ENCODE results near the gene ST7.

GRCh38 chr7:117117172-117117571 is 163.9 kb downstream of the ST7 start:
- TF ChIP-seq CTCF (IDR thresholded peaks at IDR 0.05; ENCODE audit: control extremely low read depth in 1 of 3, insufficient read depth in 1 of 3, low read depth in 1 of 3, low read length in 3 of 3) (no peak), GABPA (IDR thresholded peaks at IDR 0.05; ENCODE audit: borderline replicate concordance, insufficient read depth, low read length) (no peak), MAX (IDR thresholded peaks at IDR 0.05) (no peak), CHD2 (IDR thresholded peaks at IDR 0.05; ENCODE audit: low read length) (no peak), RAD21 (IDR thresholded peaks at IDR 0.05 in 1 of 2, conservative IDR thresholded peaks at IDR 0.05 in 1 of 2; ENCODE audit: low read depth in 2 of 2, low read length in 2 of 2) (no peak), POLR2A (IDR thresholded peaks at IDR 0.05; ENCODE audit: control extremely low read depth in 1 of 2, low read depth in 2 of 2, low read length in 2 of 2) (no peak), ZNF274 (IDR thresholded peaks at IDR 0.05; ENCODE audit: borderline replicate concordance, extremely low read depth, low read length) (no peak), NANOG (IDR thresholded peaks at IDR 0.05; ENCODE audit: insufficient read depth, low read depth, low read length, poor library complexity, severe bottlenecking) (no peak), JUND (IDR thresholded peaks at IDR 0.05; ENCODE audit: low read length) (no peak)

All from H1 (cell line).